ENCODE results near the gene OSBPL8.
"Not testable (repeated sequence)": the region's sequence is repeated elsewhere in the genome, so short reads cannot be mapped to it uniquely, and the experiment has no call there.

The OSBPL8 gene

GRCh38 chr12:76366163-76366562, 193.4 kb downstream of the OSBPL8 start:
- TF ChIP-seq CTCF (IDR thresholded peaks at IDR 0.05; ENCODE audit: insufficient read depth, low read length, missing control alignments): no peak
- ChIA-PET POLR2A (no interaction called here), CTCF (no interaction called here)
- DNase-seq (ENCODE audit: low read depth, low spot score): no peak
- H3K4me3 ChIP-seq (ENCODE audit: low read depth, low read length): no peak overlapping the region

GRCh38 chr12:76364131-76364530, 195.4 kb downstream of the OSBPL8 start:
- DNase-seq (ENCODE audit: low read depth, low spot score); CTCF ChIA-PET; POLR2A ChIA-PET; H3K4me3 ChIP-seq (ENCODE audit: low read depth, low read length): not testable (repeated sequence)

GRCh38 chr12:76360316-76360715, 199.3 kb downstream of the OSBPL8 start:
- ChIA-PET CTCF (interaction anchor here (0.6 to 1.3 kb wide), 3 partner anchors 12 to 180 kb away, joined by 3 to 5 read pairs (median 3); partner anchors contain the start of gene BBS10), POLR2A (no interaction called here)
- TF ChIP-seq CTCF (IDR thresholded peaks at IDR 0.05; ENCODE audit: insufficient read depth, low read length, missing control alignments): no peak

GRCh38 chr12:76356071-76356470, 203.5 kb downstream of the OSBPL8 start:
- no peak for DNase-seq (ENCODE audit: low read depth, low spot score)
- no peak for TF ChIP-seq CTCF (IDR thresholded peaks at IDR 0.05; ENCODE audit: insufficient read depth, low read length, missing control alignments)
- CTCF ChIA-PET: interaction anchor here (1.1 to 1.6 kb wide), 2 partner anchors 231 to 426 kb away, joined by 3 to 4 read pairs; no protein-coding TSS in a partner anchor
- no peak overlapping the region for H3K4me3 ChIP-seq (ENCODE audit: low read depth, low read length)
- POLR2A ChIA-PET: no interaction called here

More at GRCh38 chr12:76360316-76360715, 199.3 kb downstream of the OSBPL8 start:
- H3K4me3 ChIP-seq (ENCODE audit: low read depth, low read length): no peak overlapping the region
- DNase-seq (ENCODE audit: low read depth, low spot score): no peak

- DNase-seq (ENCODE audit: low read depth, low spot score): peak; percentile 31
- peak; percentile 59 for TF ChIP-seq CTCF (IDR thresholded peaks at IDR 0.05; ENCODE audit: insufficient read depth, low read length, missing control alignments)
- H3K4me3 ChIP-seq (ENCODE audit: low read depth, low read length): peak within 1 kb of the TSS; percentile 84
- POLR2A ChIA-PET: interaction anchor here (0.6 to 2.5 kb wide), 3 partner anchors 49 to 317 kb away, joined by 3 to 18 read pairs (median 3); partner anchors contain the start of gene PHLDA1
- CTCF ChIA-PET: interaction anchor here (0.6 to 3.3 kb wide), 33 partner anchors 7 to 840 kb away, joined by 3 to 27 read pairs (median 4); partner anchors contain the start of gene KRR1
These were observed 211.3 kb downstream of the OSBPL8 start, which contains the start of gene BBS10 for GRCh38 chr12:76348079-76348901. Gene BBS10 (minus strand): TSS chr12:76348415. CDS start chr12:76348358, 57 bp downstream.

GRCh38 chr12:76346798-76347420, 212.7 kb downstream of the OSBPL8 start:
- H3K4me3 ChIP-seq (ENCODE audit: low read depth, low read length): peak overlapping the region; percentile 84
- POLR2A ChIA-PET: interaction anchor here (2.5 kb wide), 1 partner anchor 316 kb away, joined by 18 read pairs; the partner anchor contains the start of gene PHLDA1
- no peak for DNase-seq (ENCODE audit: low read depth, low spot score)
- peak; percentile 39 for TF ChIP-seq CTCF (IDR thresholded peaks at IDR 0.05; ENCODE audit: insufficient read depth, low read length, missing control alignments)
- CTCF ChIA-PET: interaction anchor here (0.6 to 3.3 kb wide), 23 partner anchors 15 to 839 kb away, joined by 3 to 27 read pairs (median 3); partner anchors contain the start of gene KRR1
